Nephron progenitor cell (in vitro differentiated cells): ENCODE data around the gene RCC1.
"Not testable (repeated sequence)": the region's sequence is repeated elsewhere in the genome, so short reads cannot be mapped to it uniquely, and the experiment has no call there.

ENCODE experiments used
- DNase-seq: peaks from one replicate; pipeline ENCODE4 v3.0.0; 2021
- H3K27ac Mint-ChIP-seq: 2 replicates; pipeline ENCODE4 v1.8.0; 2021; ENCODE audit warnings: mild to moderate bottlenecking, moderate library complexity, mixed read lengths
- H3K27me3 Mint-ChIP-seq: 2 replicates; pipeline ENCODE4 v1.8.0; 2021; ENCODE audit warnings: mild to moderate bottlenecking, low read depth, mixed read lengths; ENCODE audit not compliant: poor library complexity
- H3K36me3 Mint-ChIP-seq: 2 replicates; pipeline ENCODE4 v1.8.0; 2021; ENCODE audit warnings: low read depth, mixed read lengths
- H3K4me1 Mint-ChIP-seq: 2 replicates; pipeline ENCODE4 v1.8.0; 2021; ENCODE audit warnings: mixed read lengths
- H3K4me3 Mint-ChIP-seq: 2 replicates; pipeline ENCODE4 v1.8.0; 2021; ENCODE audit warnings: mild to moderate bottlenecking, moderate library complexity, mixed read lengths
- H3K9me3 Mint-ChIP-seq: 2 replicates; pipeline ENCODE4 v1.8.0; 2021; ENCODE audit warnings: mild to moderate bottlenecking, moderate library complexity, mixed read lengths
- CTCF ChIP-seq: fragments of 200-600 bp; sonication (generic); IDR thresholded peaks from 2 replicates; pipeline ENCODE4 v1.5.0; 2021; ENCODE audit warnings: antibody characterized with exemption

Gene RCC1

GRCh38 chr1:28521502-28522164 is 15.8 kb downstream of the RCC1 start:
- Mint-ChIP-seq H3K4me1 (peaks cover 62% of the 10 kb centered on the region), H3K27ac (peak overlapping the region; percentile 56), H3K36me3 (peaks cover 39% of the 10 kb centered on the region), H3K4me3 (peak overlapping the region; percentile 18), H3K27me3 (no peaks in the 10 kb centered on the region), H3K9me3 (no peaks in the 10 kb centered on the region)
- DNase-seq, result no peak
- TF ChIP-seq CTCF, result no peak

GRCh38 chr1:28522537-28522936 is 16.7 kb downstream of the RCC1 start:
- H3K9me3 Mint-ChIP-seq, H3K4me3 Mint-ChIP-seq, DNase-seq, H3K27ac Mint-ChIP-seq, H3K27me3 Mint-ChIP-seq: not testable (repeated sequence)
- peaks cover 43% of the 10 kb centered on the region for H3K36me3 Mint-ChIP-seq
- peaks cover 58% of the 10 kb centered on the region for H3K4me1 Mint-ChIP-seq

GRCh38 chr1:28525002-28525642 is 19.3 kb downstream of the RCC1 start:
- H3K27ac Mint-ChIP-seq, result peak overlapping the region; percentile 74
- H3K36me3 Mint-ChIP-seq, result peaks cover 51% of the 10 kb centered on the region
- H3K4me3 Mint-ChIP-seq, H3K9me3 Mint-ChIP-seq, DNase-seq, H3K27me3 Mint-ChIP-seq: not testable (repeated sequence)
- H3K4me1 Mint-ChIP-seq, result peaks cover 38% of the 10 kb centered on the region

- DNase-seq, result no peak
- H3K36me3 Mint-ChIP-seq, result peaks cover 56% of the 10 kb centered on the region
- H3K4me1 Mint-ChIP-seq, result peaks cover 23% of the 10 kb centered on the region
- TF ChIP-seq CTCF, result no peak
- no peak overlapping the region for H3K27ac Mint-ChIP-seq
- no peak overlapping the region for H3K4me3 Mint-ChIP-seq
- no peaks in the 10 kb centered on the region for H3K9me3 Mint-ChIP-seq
- H3K27me3 Mint-ChIP-seq, result no peaks in the 10 kb centered on the region
These were observed 21.0 kb downstream of the RCC1 start for GRCh38 chr1:28526886-28527285.

- Mint-ChIP-seq H3K4me1 (peaks cover 4% of the 10 kb centered on the region), H3K4me3 (no peak overlapping the region), H3K27me3 (no peaks in the 10 kb centered on the region), H3K27ac (no peak overlapping the region), H3K9me3 (no peaks in the 10 kb centered on the region), H3K36me3 (peaks cover 53% of the 10 kb centered on the region)
- DNase-seq, result no peak
- TF ChIP-seq CTCF, result no peak
These were observed 24.6 kb downstream of the RCC1 start for GRCh38 chr1:28530456-28530855.

GRCh38 chr1:28534671-28535070 is 28.8 kb downstream of the RCC1 start:
- peaks cover 60% of the 10 kb centered on the region for H3K36me3 Mint-ChIP-seq
- no peak for DNase-seq

More at GRCh38 chr1:28534671-28535070, 28.8 kb downstream of the RCC1 start:
- H3K27me3 Mint-ChIP-seq, result no peaks in the 10 kb centered on the region
- H3K4me1 Mint-ChIP-seq, result no peaks in the 10 kb centered on the region
- no peak overlapping the region for H3K27ac Mint-ChIP-seq
- no peaks in the 10 kb centered on the region for H3K9me3 Mint-ChIP-seq
- no peak for TF ChIP-seq CTCF
- H3K4me3 Mint-ChIP-seq, result no peak overlapping the region
